HepG2 (cell line): ENCODE data around the gene PHKG1. TPM values are rescaled to one million over a fixed set of nuclear protein-coding genes. Genes with fewer than 3 reads are reported as not detected.

Source experiments
- CENPBD1 ChIP-seq: sonication (generic); formaldehyde crosslinking; IDR thresholded peaks from 2 replicates; pipeline ENCODE4 v1.8.0; 2022; ENCODE audit warnings: missing genetic modification reagents, low read depth, mild to moderate bottlenecking, borderline replicate concordance
- ETS1 ChIP-seq: sonication (generic); formaldehyde crosslinking; IDR thresholded peaks from 2 replicates; pipeline ENCODE4 v1.4.0; 2020; ENCODE audit warnings: missing genetic modification reagents
- FOXP1 ChIP-seq, 2 experiments: fragments of 450-650 bp in 1 of 2; IDR thresholded peaks; 2 replicates each; pipeline ENCODE4 v1.6.1; 2017 to 2018; ENCODE audit warnings: antibody characterized with exemption in 1 of 2
- GMEB1 ChIP-seq: sonication (generic); formaldehyde crosslinking; IDR thresholded peaks from 2 replicates; pipeline ENCODE4 v1.5.1; 2020; ENCODE audit warnings: missing genetic modification reagents, mild to moderate bottlenecking, borderline replicate concordance
- HES4 ChIP-seq: sonication (generic); formaldehyde crosslinking; IDR thresholded peaks from 2 replicates; pipeline ENCODE4 v1.9.0; 2021; ENCODE audit warnings: mild to moderate bottlenecking, missing genetic modification reagents, borderline replicate concordance
- MXI1 ChIP-seq: IDR thresholded peaks from 3 replicates; pipeline ENCODE4 v1.6.1; 2012; ENCODE audit warnings: low read depth, low read length, inconsistent platforms, borderline replicate concordance
- MYPOP ChIP-seq: sonication (generic); formaldehyde crosslinking; IDR thresholded peaks from 2 replicates; pipeline ENCODE4 v1.8.1; 2023; ENCODE audit warnings: mild to moderate bottlenecking, moderate library complexity, missing genetic modification reagents
- NFIB ChIP-seq: sonication (generic); formaldehyde crosslinking; IDR thresholded peaks from 2 replicates; pipeline ENCODE4 v1.9.0; 2021; ENCODE audit warnings: missing genetic modification reagents, mild to moderate bottlenecking, borderline replicate concordance
- ZBTB25 ChIP-seq: IDR thresholded peaks from 2 replicates; pipeline ENCODE4 v1.6.1; 2018; ENCODE audit warnings: missing genetic modification reagents
- ZNF510 ChIP-seq: sonication (generic); formaldehyde crosslinking; IDR thresholded peaks from 2 replicates; pipeline ENCODE4 v1.4.0; 2020; ENCODE audit warnings: low read depth, mild to moderate bottlenecking, missing genetic modification reagents
- ZNF530 ChIP-seq: sonication (generic); formaldehyde crosslinking; IDR thresholded peaks from 2 replicates; pipeline ENCODE4 v1.5.0; 2020; ENCODE audit warnings: low read depth, mild to moderate bottlenecking, missing genetic modification reagents
- ZNF580 ChIP-seq: IDR thresholded peaks from 2 replicates; pipeline ENCODE4 v1.6.1; 2016; ENCODE audit warnings: low read depth, borderline replicate concordance
- ZNF687 ChIP-seq: sonication (generic); formaldehyde crosslinking; IDR thresholded peaks from 2 replicates; pipeline ENCODE4 v1.5.1; 2020; ENCODE audit warnings: mild to moderate bottlenecking, missing genetic modification reagents, moderate library complexity
- ZNF761 ChIP-seq: sonication (generic); formaldehyde crosslinking; conservative IDR thresholded peaks from 2 replicates; pipeline ENCODE4 v1.4.0; 2020; ENCODE audit warnings: mild to moderate bottlenecking, missing genetic modification reagents
- polyA plus RNA-seq, 8 experiments: library from polyadenylated mRNA; depleted of rRNA in 3 of 8; stranded (reverse) in 7 of 8; unstranded in 1 of 8; fragments of >200 nt; fragmentation: Illumina TruSeq in 4 of 8; extraction: Trizol in 4 of 8; gene quantifications; 2 replicates each; pipeline versions ENCODE4 v1.2.1 to v1.2.3, GENCODE V29; 2011 to 2016; ENCODE audit warnings: low read depth in 4 of 8, missing spikeins in 1 of 8, mixed read lengths in 1 of 8; ENCODE audit not compliant: insufficient read depth in 1 of 8
- total RNA-seq, 5 experiments: library from RNA; depleted of rRNA; stranded (reverse); fragments of >200 nt; fragmentation: Illumina TruSeq; extraction: Trizol; gene quantifications; 2 replicates each; pipeline ENCODE4 v1.2.3, GENCODE V29; 2016; ENCODE audit warnings: low read depth in 1 of 5

PHKG1 gene
- total and polyA plus RNA-seq, 2 of the 13 experiments (the other 11 are each of a cell fraction or from before 2014, with no cell fraction given) = 0.44 to 0.71 TPM

- peak; percentile 56; the same call in 1 of the 3 replicates for TF ChIP-seq MXI1
- no peak for TF ChIP-seq ETS1
- TF ChIP-seq HES4 (CRISPR knock-in tag) = no peak
- no peak for TF ChIP-seq FOXP1 (IDR thresholded peaks at IDR 0.05)
- no peak for TF ChIP-seq FOXP1 (CRISPR knock-in tag; IDR thresholded peaks at IDR 0.05)
- TF ChIP-seq ZNF530 (CRISPR knock-in tag) = no peak
- TF ChIP-seq ZNF510 = no peak
- TF ChIP-seq CENPBD1 (CRISPR knock-in tag) = no peak
- peak; percentile 76; the same call in 1 of the 2 replicates for TF ChIP-seq ZNF580 (CRISPR knock-in tag)
- TF ChIP-seq GMEB1 (CRISPR knock-in tag) = peak; percentile 89
- TF ChIP-seq MYPOP = peak; percentile 36; the same call in 1 of the 2 replicates
- TF ChIP-seq ZNF761 (CRISPR knock-in tag) = no peak; the same call in 1 of the 2 replicates
- peak; percentile 68; the same call in 1 of the 2 replicates for TF ChIP-seq NFIB (CRISPR knock-in tag)
- TF ChIP-seq ZBTB25 = peak; percentile 67; the same call in 1 of the 2 replicates
- TF ChIP-seq ZNF687 (CRISPR knock-in tag) = peak; percentile 95
These were observed 13.6 kb upstream of the PHKG1 start, which contains the start of gene CHCHD2 (continued) for GRCh38 chr7:56106108-56107073.
